ENCODE data around the gene AFF2. TPM values are rescaled to one million over a fixed set of nuclear protein-coding genes. Genes with fewer than 3 reads are reported as not detected.

AFF2 gene
- total and polyA plus RNA-seq, 10 donors = 0.04 to 26.6 (median 8.7) TPM

DNA sequence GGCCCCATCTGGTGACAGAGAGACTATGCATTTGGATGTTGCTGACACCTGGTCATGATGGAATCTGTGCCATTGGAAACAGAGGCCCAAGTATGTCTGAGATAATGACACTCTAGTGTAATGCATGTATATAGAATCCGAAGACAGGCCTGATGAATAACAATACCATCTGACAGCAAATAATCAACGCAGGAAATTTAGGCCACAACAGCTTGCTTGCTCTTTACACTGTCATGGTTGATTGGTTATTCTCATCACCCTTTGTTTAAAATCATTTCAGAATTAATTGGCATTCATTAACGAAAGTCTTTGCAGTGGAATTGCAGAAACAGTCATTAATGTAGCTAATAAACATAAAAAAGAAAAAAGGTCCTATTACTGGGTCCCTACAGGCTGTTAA lies 194.8 kb downstream of the AFF2 start:
- Histone ChIP-seq H3K36me3 (no peaks in the 10 kb centered on the region), H3K27ac (no peak overlapping the region)

DNA sequence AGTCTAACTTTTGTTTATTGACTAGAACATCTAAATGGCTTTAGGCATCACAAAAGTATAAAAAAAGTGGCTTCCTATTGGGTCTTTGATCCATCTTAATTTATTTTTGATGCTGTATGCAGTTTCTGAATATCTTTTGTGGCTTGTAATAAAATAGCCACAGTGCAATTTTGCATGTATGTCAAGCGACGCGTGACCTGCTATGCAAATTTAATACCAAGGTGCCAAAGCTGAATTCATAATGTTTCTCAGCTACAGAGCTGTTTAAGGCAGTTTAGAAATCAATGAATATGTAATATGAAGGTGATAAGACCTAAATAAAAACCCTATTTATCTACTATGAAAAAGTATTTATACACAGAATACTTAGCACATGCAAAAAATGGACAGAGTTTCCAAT lies 197.8 kb downstream of the AFF2 start:
- H3K9me3 ChIP-seq = no peaks in the 10 kb centered on the region
- WGBS, 5 donors = 69 to 83% (median 82%) methylated on average over 3 of the region's 3 CpGs
- no peaks in the 10 kb centered on the region for H3K36me3 ChIP-seq
- H3K27ac ChIP-seq = no peak overlapping the region
- H3K4me3 ChIP-seq = no peak overlapping the region
- intact Hi-C loops (cut with DNase I; ENCODE audit: low total_unique reads) = no loop called here
- no peak for DNase-seq
- H3K27me3 ChIP-seq (replicated peaks in 1 of 7) = no peaks in the 10 kb centered on the region
- TF ChIP-seq, protein P1, sequence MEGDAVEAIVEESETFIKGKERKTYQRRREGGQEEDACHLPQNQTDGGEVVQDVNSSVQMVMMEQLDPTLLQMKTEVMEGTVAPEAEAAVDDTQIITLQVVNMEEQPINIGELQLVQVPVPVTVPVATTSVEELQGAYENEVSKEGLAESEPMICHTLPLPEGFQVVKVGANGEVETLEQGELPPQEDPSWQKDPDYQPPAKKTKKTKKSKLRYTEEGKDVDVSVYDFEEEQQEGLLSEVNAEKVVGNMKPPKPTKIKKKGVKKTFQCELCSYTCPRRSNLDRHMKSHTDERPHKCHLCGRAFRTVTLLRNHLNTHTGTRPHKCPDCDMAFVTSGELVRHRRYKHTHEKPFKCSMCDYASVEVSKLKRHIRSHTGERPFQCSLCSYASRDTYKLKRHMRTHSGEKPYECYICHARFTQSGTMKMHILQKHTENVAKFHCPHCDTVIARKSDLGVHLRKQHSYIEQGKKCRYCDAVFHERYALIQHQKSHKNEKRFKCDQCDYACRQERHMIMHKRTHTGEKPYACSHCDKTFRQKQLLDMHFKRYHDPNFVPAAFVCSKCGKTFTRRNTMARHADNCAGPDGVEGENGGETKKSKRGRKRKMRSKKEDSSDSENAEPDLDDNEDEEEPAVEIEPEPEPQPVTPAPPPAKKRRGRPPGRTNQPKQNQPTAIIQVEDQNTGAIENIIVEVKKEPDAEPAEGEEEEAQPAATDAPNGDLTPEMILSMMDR (IDR thresholded peaks at IDR 0.05 in 8 of 11, conservative IDR thresholded peaks at IDR 0.05 in 3 of 11) = no peak
- TF ChIP-seq POLR2AphosphoS5 (IDR thresholded peaks at IDR 0.05) (no peak), POLR2A (IDR thresholded peaks at IDR 0.05) (no peak)
- H3K4me1 ChIP-seq = no peaks in the 10 kb centered on the region

More for the DNA sequence above, 194.8 kb downstream of the AFF2 start:
- Histone ChIP-seq H3K4me1 (no peaks in the 10 kb centered on the region), H3K4me3 (no peak overlapping the region), H3K9me3 (no peaks in the 10 kb centered on the region), H3K27me3 (replicated peaks in 1 of 7) (no peaks in the 10 kb centered on the region)
- 74 to 87% (median 83%) methylated on average over 3 of the region's 3 CpGs for WGBS, 5 donors
- TF ChIP-seq, protein P1 (IDR thresholded peaks at IDR 0.05 in 8 of 11, conservative IDR thresholded peaks at IDR 0.05 in 3 of 11) = no peak
- TF ChIP-seq POLR2AphosphoS5 (IDR thresholded peaks at IDR 0.05) (no peak), POLR2A (IDR thresholded peaks at IDR 0.05) (no peak)
- intact Hi-C loops (cut with DNase I; ENCODE audit: low total_unique reads) = no loop called here
- DNase-seq = no peak

DNA sequence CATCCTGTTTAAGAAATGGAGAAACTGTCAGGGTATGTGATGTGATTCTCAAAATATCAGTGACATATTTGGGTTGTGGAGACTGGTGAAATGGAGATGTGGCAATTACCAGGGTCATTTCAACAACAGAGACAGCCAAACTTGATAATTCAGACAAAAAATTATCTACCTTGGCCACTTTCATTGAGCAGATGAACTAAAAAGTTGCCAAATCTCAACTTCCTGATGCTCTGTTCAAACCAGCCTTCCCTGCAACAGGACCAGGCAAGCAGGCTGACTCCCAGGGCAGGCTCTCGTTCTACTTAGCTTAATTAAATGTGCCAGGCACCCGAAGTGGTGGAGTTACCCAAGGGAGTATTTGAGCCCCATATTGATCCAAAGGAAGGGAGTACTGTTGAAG lies 199.6 kb downstream of the AFF2 start:
- intact Hi-C loops (cut with DNase I; ENCODE audit: low total_unique reads) = no loop called here
- 42 to 86% (median 53%) methylated on average over 1 to 2 of the region's 2 CpGs; no CpG with 5 or more reads in 1 of the 5 donors for WGBS, 5 donors
- TF ChIP-seq POLR2AphosphoS5 (IDR thresholded peaks at IDR 0.05) (no peak), POLR2A (IDR thresholded peaks at IDR 0.05) (no peak)
- TF ChIP-seq, protein P1 (IDR thresholded peaks at IDR 0.05 in 8 of 11, conservative IDR thresholded peaks at IDR 0.05 in 3 of 11) = no peak
- no peak for DNase-seq
- H3K27me3 ChIP-seq (replicated peaks in 1 of 7) = no peaks in the 10 kb centered on the region
- no peak overlapping the region for H3K4me3 ChIP-seq
- H3K36me3 ChIP-seq = no peaks in the 10 kb centered on the region
- H3K9me3 ChIP-seq = no peaks in the 10 kb centered on the region
- H3K27ac ChIP-seq = no peak overlapping the region
- no peaks in the 10 kb centered on the region for H3K4me1 ChIP-seq

DNA sequence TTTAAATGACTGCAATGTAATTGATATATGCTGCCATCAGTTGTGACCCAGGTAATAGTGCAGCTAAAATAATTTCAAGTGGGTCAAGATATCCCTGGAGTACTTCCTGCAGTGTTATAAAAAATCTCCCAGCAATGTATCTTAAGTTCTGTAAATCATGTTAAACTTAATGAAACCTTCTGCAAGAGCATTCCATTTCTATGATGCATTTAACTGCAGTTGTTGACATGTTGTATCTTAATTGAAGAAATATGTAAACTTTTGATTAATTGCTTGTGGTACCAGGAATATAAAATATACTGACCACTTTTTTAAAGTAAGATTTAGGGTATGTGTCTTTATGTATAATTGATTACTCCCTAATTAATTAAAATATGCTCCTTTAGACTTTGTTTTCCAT lies 213.6 kb downstream of the AFF2 start:
- no peak for TF ChIP-seq POLR2A (IDR thresholded peaks at IDR 0.05)
- TF ChIP-seq, protein P1 (IDR thresholded peaks at IDR 0.05 in 8 of 11, conservative IDR thresholded peaks at IDR 0.05 in 3 of 11) = no peak
- no peak for TF ChIP-seq POLR2AphosphoS5 (IDR thresholded peaks at IDR 0.05)
- Histone ChIP-seq H3K9me3 (no peaks in the 10 kb centered on the region), H3K36me3 (no peaks in the 10 kb centered on the region), H3K27ac (no peak overlapping the region), H3K4me3 (no peak overlapping the region), H3K27me3 (replicated peaks in 1 of 7) (no peaks in the 10 kb centered on the region), H3K4me1 (no peaks in the 10 kb centered on the region)
- no peak for DNase-seq
- intact Hi-C loops (cut with DNase I; ENCODE audit: low total_unique reads) = no loop called here
